AG04449 (cell line): ENCODE data around the gene TJAP1.
"Not testable (repeated sequence)": the region's sequence is repeated elsewhere in the genome, so short reads cannot be mapped to it uniquely, and the experiment has no call there.

Experiments used
- CTCF ChIA-PET: fragments of 350-600 bp; formaldehyde crosslinking; extraction: SDS; loops from one replicate; lab custom pipeline; 2021; ENCODE audit warnings: antibody characterized with exemption; lab: Yijun Ruan, JAX
- POLR2A ChIA-PET: fragments of 400-600, 350-600 bp; formaldehyde crosslinking; extraction: SDS; loops from one replicate; lab custom pipeline; 2020; ENCODE audit warnings: antibody characterized with exemption, inconsistent platforms; lab: Yijun Ruan, JAX
- DNase-seq: peaks from one replicate; pipeline ENCODE4 v3.0.0-alpha.2; 2010; ENCODE audit warnings: low read depth, low spot score
- H3K4me3 ChIP-seq: 2 replicates; pipeline ENCODE4 v1.5.1; 2011; ENCODE audit warnings: low read depth, mild to moderate bottlenecking, control low read depth, low read length
- CTCF ChIP-seq: IDR thresholded peaks from one replicate; pipeline ENCODE4 v1.5.1; 2011; ENCODE audit warnings: mild to moderate bottlenecking, moderate library complexity, low read length, control low read depth, inconsistent platforms; ENCODE audit not compliant: insufficient read depth; ENCODE audit errors: missing control alignments

TJAP1 gene

DNA sequence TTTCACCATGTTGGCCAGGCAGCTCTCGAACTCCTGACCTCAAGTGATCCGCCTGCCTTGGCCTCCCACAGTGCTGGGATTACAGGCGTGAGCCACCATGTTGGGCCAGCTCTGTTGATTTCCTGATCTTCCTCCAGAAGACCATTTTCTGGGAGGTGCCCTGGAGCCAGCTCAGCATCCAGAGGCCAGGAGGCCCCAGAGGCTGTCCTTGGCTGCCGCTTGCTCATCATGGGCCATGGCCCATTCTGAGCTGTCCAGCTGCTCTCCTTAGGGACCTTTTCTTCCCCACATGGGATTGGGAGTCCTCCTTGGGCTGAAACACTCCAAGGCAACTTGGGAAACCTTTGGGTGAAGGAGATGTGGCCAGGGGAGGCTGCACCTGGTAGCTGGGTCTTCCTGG is 17.4 kb downstream of the TJAP1 start:
- no peak overlapping the region for H3K4me3 ChIP-seq
- no peak for TF ChIP-seq CTCF
- ChIA-PET CTCF (interaction anchor here (0.7 to 18.5 kb wide), 7 partner anchors 9 to 233 kb away, joined by 3 to 337 read pairs (median 21); partner anchors contain the start of genes DLK2, LRRC73 and TJAP1), POLR2A (interaction anchor here (0.9 to 1.2 kb wide), 2 partner anchors 12 to 67 kb away, joined by 3 read pairs; partner anchors contain the start of gene ABCC10)
- no peak for DNase-seq

DNA sequence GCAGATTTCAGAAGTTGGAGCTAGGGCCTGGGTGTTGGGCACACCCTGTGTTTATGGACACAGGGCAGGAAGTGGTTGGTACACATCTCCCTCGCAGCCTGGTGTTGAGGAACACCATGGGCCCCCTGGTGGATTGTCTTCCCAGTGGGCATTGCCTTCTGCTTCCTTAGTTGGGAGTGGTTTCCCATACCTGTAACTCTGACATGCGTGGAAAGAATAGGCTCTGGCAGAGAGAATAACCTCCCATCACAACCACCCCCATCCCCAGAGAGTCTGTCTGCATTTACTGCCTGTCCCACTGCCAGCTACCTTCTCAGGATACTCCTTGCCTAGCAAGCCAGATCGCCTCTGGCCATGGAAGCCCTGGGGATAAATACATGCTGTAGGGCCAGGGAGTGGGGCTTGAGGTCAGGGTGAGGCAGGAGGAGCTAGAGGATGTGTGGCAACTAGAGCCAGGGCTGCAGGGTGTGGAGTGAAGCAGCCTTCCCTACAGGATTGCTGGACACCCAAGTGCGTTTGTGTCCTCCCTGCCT is 18.1 kb downstream of the TJAP1 start:
- no peak overlapping the region for H3K4me3 ChIP-seq
- TF ChIP-seq CTCF: peak; percentile 11
- ChIA-PET CTCF (interaction anchor here (0.7 to 18.5 kb wide), 15 partner anchors 10 to 266 kb away, joined by 3 to 337 read pairs (median 6); partner anchors contain the start of genes DLK2, DNPH1, LRRC73 and POLR1C), POLR2A (interaction anchor here (1.2 kb wide), 1 partner anchor 68 kb away, joined by 3 read pairs; the partner anchor contains the start of gene ABCC10)
- no peak for DNase-seq

DNA sequence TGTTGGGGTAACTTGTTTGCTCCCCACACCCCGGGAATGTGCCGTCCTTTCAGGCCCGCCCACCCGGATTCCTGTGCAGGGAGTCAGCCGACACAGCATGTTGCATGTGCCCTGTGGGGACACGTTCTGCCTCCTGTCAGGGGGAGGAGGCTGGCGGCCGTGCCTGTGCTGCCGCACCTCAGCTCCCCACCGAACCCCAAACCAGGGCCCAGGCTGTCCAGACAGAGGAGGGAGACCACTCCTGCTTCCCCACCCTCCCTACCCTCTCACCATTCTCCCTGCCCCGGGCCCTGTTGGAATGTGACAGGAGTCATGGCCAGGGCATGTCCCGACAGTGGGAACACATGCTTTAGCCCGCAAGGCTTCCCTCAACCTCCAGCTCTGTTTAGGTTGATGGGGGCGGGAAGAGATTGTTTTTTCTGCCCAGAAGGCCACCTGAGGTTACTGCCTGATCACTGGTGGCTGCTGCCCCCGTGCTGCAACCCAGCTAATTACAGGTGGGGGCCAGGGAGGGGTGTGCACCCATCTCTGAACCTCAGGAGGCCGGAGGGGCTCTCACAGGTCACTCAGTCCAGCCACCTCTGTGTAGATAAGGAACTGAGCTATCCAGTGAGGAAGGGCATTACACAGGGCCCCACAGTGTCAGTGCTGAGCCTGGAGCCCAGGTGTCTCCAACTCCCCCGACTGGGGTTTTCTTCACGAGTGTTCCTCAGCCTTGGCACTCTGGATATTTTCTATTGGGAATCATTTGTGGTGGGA is 19.2 kb downstream of the TJAP1 start:
- TF ChIP-seq CTCF: peak; percentile 67
- ChIA-PET POLR2A (interaction anchor here (1.3 kb wide), 1 partner anchor 19 kb away, joined by 4 read pairs; the partner anchor contains the start of gene TJAP1), CTCF (interaction anchor here (0.7 to 18.5 kb wide), 17 partner anchors 10 to 267 kb away, joined by 3 to 337 read pairs (median 6); partner anchors contain the start of genes DLK2, DNPH1, LRRC73 and POLR1C)
- no peak for DNase-seq
- H3K4me3 ChIP-seq: no peak overlapping the region

DNA sequence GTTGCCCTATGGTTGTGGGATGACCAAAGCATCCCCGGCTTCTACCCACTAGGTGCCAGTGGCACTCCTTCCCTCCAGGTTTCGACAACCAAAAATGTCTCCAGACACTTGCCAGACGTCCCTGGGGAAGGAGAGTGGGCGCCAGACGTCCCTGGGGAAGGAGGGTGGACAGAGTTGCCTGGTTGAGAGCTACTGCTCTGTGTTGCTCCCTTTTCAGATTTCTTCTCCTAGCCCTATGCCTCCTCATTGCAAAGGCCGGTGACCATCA is 19.7 kb downstream of the TJAP1 start:
- ChIA-PET POLR2A (interaction anchor here (1.3 kb wide), 1 partner anchor 19 kb away, joined by 4 read pairs; the partner anchor contains the start of gene TJAP1), CTCF (interaction anchor here (0.7 to 18.5 kb wide), 14 partner anchors 10 to 268 kb away, joined by 3 to 337 read pairs (median 6); partner anchors contain the start of genes DLK2, DNPH1, LRRC73 and TJAP1)
- H3K4me3 ChIP-seq: no peak overlapping the region
- DNase-seq: no peak
- TF ChIP-seq CTCF: no peak

GRCh38 chr6:43497689-43498088 is 20.3 kb downstream of the TJAP1 start:
- POLR2A ChIA-PET: no interaction called here
- H3K4me3 ChIP-seq: no peak overlapping the region
- no peak for DNase-seq
- CTCF ChIA-PET: interaction anchor here (0.8 to 18.5 kb wide), 9 partner anchors 8 to 268 kb away, joined by 3 to 337 read pairs (median 6); partner anchors contain the start of genes DLK2, DNPH1, LRRC73 and POLR1C
- TF ChIP-seq CTCF: no peak

- DNase-seq, POLR2A ChIA-PET, H3K4me3 ChIP-seq: not testable (repeated sequence)
- CTCF ChIA-PET: interaction anchor here (0.8 to 18.5 kb wide), 6 partner anchors 8 to 68 kb away, joined by 3 to 337 read pairs (median 6); partner anchors contain the start of genes DLK2, LRRC73, POLR1C and YIPF3
These were observed 20.9 kb downstream of the TJAP1 start for GRCh38 chr6:43498291-43498690.
